GM21367 (cell line): ENCODE results near the gene PSMA6.
"Not testable (repeated sequence)": the region's sequence is repeated elsewhere in the genome, so short reads cannot be mapped to it uniquely, and the experiment has no call there.

Experiments used
- ATAC-seq: cut with Tn5 transposase; IDR thresholded peaks from one replicate; pipeline ENCODE4 v1.9.1; 2021; ENCODE audit not compliant: unreplicated experiment

The PSMA6 gene

GRCh38 chr14:35292051-35292769, at the start of gene PSMA6:
PSMA6 (plus strand) TSS chr14:35292382; CDS start chr14:35292477, 95 bp downstream.
- ATAC-seq, result peak; percentile 78

- ATAC-seq, result no peak
These were observed 49.4 kb upstream of the PSMA6 start for GRCh38 chr14:35242599-35243311.

- ATAC-seq, result no peak
These were observed 48.2 kb upstream of the PSMA6 start for GRCh38 chr14:35243956-35244355.

- no peak for ATAC-seq
These were observed 47.6 kb upstream of the PSMA6 start for GRCh38 chr14:35244542-35244941.

- ATAC-seq, result no peak
These were observed 47.1 kb upstream of the PSMA6 start for GRCh38 chr14:35245051-35245450.

- ATAC-seq, result no peak
These were observed 44.3 kb upstream of the PSMA6 start for GRCh38 chr14:35247777-35248475.

- no peak for ATAC-seq
These were observed 43.8 kb upstream of the PSMA6 start for GRCh38 chr14:35248476-35248788.

GRCh38 chr14:35250319-35250718, 41.9 kb upstream of the PSMA6 start:
- no peak for ATAC-seq

GRCh38 chr14:35252451-35252868, 39.7 kb upstream of the PSMA6 start:
- ATAC-seq, result no peak

- ATAC-seq, result not testable (repeated sequence)
These were observed 39.1 kb upstream of the PSMA6 start for GRCh38 chr14:35253056-35253455.

GRCh38 chr14:35254034-35254622, 38.1 kb upstream of the PSMA6 start:
- not testable (repeated sequence) for ATAC-seq

- no peak for ATAC-seq
These were observed 37.4 kb upstream of the PSMA6 start for GRCh38 chr14:35254736-35255135.

- no peak for ATAC-seq
These were observed 36.5 kb upstream of the PSMA6 start for GRCh38 chr14:35255711-35256110.

- ATAC-seq, result no peak
These were observed 34.4 kb upstream of the PSMA6 start for GRCh38 chr14:35257809-35258208.

- no peak for ATAC-seq
These were observed 33.8 kb upstream of the PSMA6 start for GRCh38 chr14:35258420-35258819.

GRCh38 chr14:35261774-35262173, 30.4 kb upstream of the PSMA6 start:
- no peak for ATAC-seq

GRCh38 chr14:35262436-35262835, 29.7 kb upstream of the PSMA6 start:
- ATAC-seq, result no peak

GRCh38 chr14:35268946-35269345, 23.2 kb upstream of the PSMA6 start:
- no peak for ATAC-seq

- ATAC-seq, result no peak
These were observed 17.4 kb upstream of the PSMA6 start for GRCh38 chr14:35274805-35275204.

- no peak for ATAC-seq
These were observed 15.0 kb upstream of the PSMA6 start for GRCh38 chr14:35277179-35277578.

GRCh38 chr14:35279369-35279768, 12.8 kb upstream of the PSMA6 start:
- ATAC-seq, result no peak

- no peak for ATAC-seq
These were observed 10.8 kb upstream of the PSMA6 start for GRCh38 chr14:35281341-35281740.
